Urothelium cell line (cell line): ENCODE measurements around the gene WDR18.

Experiments used
- DNase-seq: peaks from one replicate; pipeline ENCODE4 v3.0.0; 2011; ENCODE audit warnings: low spot score, mixed read lengths
- FAIRE-seq: peaks from 2 replicates; lab custom pipeline; 2011; peaks lifted over from hg19 to GRCh38; lab: Jason Lieb, UNC

Gene WDR18

GRCh38 chr19:1039646-1040475, 55.7 kb downstream of the WDR18 start, which contains the start of gene ABCA7:
ABCA7 (plus strand) TSS chr19:1040107; CDS start chr19:1041362, 1,255 bp downstream.
- FAIRE-seq (peak; percentile 35), DNase-seq (peak; percentile 94)

GRCh38 chr19:1040476-1041271, 56.5 kb downstream of the WDR18 start:
- FAIRE-seq (no peak), DNase-seq (peak; percentile 94)

- no peak for DNase-seq
- no peak for FAIRE-seq
These were observed 57.2 kb downstream of the WDR18 start for GRCh38 chr19:1041272-1041834.

GRCh38 chr19:1041835-1042685, 57.9 kb downstream of the WDR18 start:
- FAIRE-seq (no peak), DNase-seq (no peak)

- FAIRE-seq: no peak
- DNase-seq: no peak
These were observed 58.8 kb downstream of the WDR18 start for GRCh38 chr19:1042689-1043511.
